ENCODE data around the gene MIER1.

Gene MIER1

DNA sequence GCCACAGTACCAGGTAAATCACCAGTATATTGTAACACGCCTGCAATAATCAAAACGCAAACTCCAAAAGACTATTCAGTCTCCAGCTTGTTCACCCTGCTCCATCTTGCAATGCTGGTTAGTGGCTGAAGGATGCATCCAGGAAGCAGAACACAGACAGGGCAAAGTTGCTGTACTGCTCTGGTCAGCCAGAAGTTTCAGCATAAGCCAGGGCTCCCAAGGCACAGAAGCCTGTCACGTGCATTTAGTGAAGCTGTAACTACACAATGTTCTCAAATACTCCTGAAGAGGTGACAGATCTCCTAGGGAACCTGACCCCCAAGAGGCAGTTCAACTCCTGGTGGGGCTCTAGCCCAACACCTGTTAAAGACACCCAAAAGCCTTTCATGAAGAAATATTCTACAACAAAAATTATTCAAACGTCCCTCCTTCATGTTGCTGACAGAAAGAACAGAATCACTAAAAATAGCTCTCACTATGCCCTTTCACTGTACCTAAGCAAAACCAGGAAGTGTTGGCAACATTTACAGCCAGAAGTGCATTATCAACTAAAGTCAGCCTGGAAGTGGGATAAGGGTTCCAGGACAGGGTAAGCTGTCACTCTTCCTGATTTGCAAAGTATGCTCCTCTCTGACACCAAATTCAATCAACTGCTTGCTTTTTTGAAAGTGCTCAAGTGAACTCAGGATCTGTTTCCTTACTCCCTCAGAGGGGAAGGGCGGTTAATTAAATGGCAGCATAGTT lies 77.1 kb downstream of the MIER1 start:
- no peak for DNase-seq

DNA sequence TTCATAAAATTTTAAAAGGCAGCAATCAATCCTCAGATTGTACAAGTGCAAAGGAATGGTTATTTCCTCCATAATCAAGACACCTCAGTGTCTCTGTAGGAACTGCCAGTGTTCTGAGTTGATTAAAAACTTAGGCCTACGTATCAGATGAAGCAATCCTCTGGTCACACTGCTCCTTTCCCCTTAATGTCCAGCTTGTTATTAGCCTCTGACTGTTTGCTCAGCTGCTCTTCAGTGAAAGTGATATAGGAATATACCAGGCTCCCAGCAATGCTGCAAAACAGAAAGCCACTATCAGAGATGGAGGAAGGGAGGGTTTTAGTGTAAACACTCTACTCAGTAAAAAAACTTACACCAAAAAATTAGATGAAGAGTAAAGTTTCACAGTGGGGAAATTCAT lies 79.4 kb downstream of the MIER1 start:
- DNase-seq, result no peak

DNA sequence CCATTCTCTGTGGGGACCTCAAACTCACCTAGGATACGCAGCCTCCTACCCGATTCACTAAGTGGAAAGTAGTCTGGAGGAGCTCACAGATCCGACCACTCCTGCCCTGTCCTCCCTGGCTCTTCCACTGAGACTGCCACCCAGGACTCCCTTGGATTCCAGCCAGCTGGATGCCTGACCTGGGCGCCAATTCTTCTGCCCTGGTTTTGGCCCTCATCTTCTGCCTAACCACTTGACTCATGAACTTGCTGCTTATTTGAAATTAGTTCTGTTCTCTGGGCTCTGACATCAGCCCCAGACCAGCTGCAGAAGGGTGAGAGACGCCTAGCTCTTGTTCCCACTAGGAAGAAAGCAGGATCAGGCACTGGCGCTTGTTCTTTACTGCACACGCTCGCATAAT lies 80.3 kb downstream of the MIER1 start:
- no peak for DNase-seq

DNA sequence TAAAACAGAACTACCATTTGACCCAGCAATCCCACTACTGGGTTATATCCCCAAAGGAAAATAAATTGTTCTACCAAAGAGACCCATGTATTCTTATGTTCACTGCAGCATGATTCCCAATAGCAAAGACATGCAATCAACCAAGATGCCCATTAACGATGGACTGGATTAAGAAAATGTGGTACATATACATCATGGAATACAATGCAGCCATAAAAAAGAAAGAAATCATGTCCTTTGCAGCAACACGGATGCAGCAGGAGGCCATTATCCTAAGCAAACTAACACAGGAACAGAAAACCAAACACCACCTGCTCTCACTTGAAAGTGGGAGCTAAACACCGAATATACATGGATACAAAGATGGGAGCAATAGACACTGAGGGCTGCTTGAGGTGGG lies 85.0 kb downstream of the MIER1 start:
- no peak for DNase-seq

DNA sequence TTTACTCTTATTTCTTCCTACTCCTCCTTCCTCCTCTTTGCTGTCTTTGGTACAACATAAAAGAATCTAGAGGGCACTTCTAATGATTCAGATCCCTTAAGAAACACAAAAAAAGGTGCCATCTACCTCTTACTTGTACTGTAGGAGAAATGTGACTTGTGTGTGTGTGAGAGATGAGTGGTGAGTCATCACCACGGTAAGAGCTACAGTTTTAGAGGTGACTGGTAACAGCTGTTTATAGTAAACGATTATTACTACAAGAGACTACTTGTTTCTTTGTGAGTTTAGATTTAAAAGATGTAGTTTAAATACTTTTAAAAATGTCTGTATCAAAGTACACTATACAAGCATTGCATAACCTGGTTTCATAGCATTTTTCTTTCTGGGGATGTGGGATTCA lies 88.8 kb downstream of the MIER1 start:
- no peak for DNase-seq

DNA sequence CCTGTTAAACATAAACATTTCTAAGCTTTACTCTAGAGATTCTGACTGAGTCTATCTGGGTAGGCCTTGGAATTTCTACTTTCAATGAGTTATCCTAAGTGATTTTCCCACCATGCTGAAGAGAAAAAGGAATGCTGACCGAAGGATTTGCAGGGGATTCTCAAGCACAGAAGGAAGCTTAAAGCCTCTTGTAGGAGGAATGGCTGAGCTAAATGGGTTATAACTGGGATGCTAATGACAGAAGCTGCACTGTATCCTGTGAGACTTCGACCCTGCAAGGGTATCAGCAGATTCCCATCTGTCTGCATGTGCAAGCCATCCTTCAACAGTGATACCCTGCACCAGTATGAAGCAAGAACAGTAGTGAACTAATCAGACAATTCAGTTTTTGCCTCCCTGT lies 93.8 kb downstream of the MIER1 start:
- DNase-seq, result no peak

DNA sequence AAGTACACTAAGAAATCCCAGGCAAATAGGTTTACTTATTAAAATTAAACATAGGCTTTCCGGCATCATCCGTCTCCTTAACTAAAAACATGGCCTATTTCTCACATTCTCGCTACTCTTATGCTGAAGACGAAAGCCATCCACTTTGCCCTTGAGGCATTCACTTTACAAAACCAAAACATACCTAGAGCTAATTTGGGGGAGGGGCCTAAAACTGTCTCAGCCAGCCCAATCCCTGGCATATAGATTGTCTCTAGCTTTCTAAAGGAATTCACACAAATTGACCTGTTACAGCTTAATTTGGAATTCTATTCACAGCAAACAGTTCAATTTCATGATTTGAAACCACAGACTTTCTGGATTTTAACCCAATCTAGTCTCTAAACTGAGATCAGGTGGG lies 94.3 kb downstream of the MIER1 start:
- DNase-seq, result no peak

DNA sequence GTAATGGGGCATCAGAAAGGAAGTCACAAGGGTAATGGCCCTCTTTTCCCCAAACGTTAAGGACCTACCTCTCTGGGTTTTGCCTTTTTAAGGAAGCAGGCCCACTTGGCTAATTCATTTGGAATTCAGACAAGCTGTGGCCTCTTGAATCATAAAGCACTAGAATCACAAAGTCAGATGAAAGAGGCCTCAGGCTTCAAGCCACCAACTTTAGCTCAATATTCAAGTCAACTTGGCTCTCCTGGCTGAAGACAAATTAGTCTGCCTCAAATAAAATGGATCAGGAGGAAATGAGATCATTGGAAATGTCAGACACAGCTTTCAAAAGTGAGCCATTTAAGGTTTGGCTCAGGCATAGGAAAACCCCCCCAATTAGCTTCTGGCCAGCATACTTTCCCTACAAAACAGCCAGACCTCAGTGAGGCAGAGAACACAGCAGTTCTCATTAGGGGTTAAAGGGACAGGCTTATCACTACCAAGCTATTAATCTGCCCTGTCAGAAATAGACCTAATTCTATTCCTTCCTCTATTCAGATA lies 94.9 kb downstream of the MIER1 start:
- no peak for DNase-seq

DNA sequence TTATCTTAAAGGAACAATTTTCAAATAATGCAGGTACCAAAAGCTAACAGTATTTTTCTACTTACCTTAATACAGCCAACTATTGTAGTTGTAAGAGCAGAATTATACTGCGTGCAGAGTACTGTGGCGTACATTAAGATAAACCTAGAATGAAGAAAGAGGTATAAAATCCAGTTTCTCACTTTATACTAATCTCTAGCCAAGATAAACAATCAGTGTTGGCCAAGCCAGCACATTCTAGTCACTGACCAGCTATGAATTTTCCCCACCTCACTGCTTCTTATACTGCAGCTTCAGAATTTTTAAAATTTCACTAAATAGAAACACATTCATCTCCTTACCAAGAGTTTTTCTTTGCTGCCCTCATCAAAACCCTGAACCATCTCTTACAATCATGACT lies 95.5 kb downstream of the MIER1 start:
- DNase-seq, result no peak

DNA sequence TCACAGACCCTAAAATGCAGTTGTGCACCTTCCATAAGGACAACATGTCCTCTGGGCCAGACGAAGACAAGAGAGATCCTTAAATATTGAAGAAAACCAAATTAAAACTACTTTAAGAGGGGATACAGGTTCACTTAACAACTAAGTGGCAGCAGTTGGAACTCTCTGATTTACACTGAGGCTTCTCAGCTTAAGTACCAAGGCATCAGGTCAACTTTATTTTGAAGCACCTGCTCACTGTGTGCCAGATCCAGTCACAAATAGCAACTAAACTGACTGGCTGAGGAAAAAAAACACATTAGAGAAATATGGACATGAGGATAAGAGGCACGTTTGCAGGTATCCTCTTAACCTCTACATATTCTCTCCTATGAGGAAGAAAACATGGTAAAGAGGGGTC lies 96.0 kb downstream of the MIER1 start:
- DNase-seq, result no peak

DNA sequence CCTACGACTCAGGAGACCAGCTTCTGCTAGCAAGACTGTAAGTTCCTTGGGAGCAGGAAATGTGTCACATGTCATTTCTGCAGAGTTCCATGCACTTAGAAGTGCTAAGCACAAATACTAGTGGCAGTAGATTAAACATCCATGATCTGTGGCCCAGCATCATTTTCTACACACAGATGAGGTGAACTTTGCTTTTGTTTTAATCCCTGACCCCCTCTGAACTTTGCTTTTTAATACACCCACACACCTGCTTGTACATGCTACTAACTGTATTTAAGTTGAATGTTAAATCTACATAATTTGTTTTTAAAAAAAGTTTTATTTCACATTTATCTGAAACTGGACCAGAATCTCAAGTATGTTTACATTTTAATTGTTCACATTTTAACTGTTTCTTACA lies 104.7 kb downstream of the MIER1 start:
- no peak for DNase-seq

DNA sequence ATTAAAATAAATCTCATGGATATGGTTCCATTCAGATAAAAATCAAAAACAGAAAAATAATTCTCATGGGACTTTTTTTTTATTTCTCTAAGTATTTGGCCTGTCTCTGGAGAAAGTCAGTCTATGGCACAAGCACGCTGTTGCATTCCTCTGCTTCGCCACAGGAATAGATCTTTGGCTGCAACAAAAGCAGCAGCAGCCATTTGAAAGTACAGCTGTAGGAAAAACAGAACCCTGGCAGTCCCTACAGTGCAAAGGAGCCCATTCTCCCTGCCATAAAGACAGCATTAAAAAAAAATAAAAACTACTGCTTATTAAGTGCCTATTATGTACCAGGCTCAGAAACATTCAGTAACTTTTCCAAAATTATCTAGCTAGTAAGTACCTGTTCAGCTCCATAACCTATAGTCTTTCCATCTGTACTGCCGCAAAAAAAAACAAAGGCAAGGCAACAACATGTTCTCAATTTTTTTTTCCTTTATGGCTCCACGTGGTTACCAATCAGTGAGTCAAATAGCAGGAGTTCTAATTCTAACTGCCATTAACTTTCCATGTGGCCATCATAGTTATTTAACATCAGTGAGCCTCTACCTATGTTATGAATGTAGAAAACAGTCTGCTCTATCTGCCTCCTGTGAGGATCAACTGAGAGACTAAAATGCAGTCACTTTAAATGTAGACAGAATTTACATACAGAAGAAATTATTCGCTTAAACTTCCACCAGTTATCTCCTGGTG lies 106.5 kb downstream of the MIER1 start:
- DNase-seq, result no peak

DNA sequence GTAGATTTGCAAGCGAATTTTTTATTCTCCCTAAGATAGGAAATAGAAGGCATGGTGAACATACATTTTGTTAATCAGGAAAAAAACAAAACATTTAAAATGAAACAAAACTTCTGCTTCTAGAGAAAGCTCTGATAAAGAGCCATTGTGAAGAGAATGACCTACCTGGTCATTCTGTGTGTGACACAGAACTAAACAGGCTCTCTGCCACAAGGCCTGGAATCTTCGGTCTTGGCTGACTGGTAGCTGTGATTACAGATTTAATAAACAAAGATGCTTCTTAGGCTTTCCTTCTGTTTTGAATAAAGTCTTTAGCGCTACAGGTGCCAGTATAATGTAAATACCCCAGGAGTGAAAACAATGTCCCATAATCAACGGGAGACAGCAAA lies 107.1 kb downstream of the MIER1 start:
- no peak for DNase-seq
